Upper lobe of left lung (tissue), 4 donors: ENCODE results near the gene OPCML.

ENCODE experiments used
- EP300 ChIP-seq, 4 donors: sonication (generic); formaldehyde crosslinking; IDR thresholded peaks; one replicate each; pipeline ENCODE4 v1.5.1; 2017; ENCODE audit warnings: antibody characterized with exemption in 4 of 4, control low read depth in 2 of 4
- TF ChIP-seq, protein P1 (sequence below), 6 experiments: fragments of 450-650 bp in 4 of 6; fragments of 200-600 bp in 2 of 6; sonication (generic) in 2 of 6; IDR thresholded peaks; one replicate each; pipeline ENCODE4 v1.5.1; 2016 to 2019; ENCODE audit warnings: antibody characterized with exemption in 6 of 6

DNA sequence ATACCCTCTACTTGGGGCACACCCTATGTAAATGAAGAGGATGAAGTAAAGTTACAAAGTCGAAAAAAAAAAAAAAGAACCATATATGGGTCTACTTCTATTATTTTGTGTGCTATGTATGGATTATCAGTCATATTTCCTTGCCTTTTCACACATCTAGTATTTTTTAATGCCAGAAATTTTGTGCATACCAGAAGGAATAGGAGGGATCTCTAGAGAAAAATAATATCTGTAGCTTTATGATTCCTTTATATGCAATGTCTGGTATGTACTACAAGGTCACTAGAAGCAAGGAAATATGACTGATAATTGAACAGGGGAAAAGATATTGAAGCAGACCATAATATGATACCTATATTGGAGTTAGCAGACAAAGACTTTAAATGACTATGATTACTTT is 713.4 kb downstream of the OPCML start:
- TF ChIP-seq EP300 (IDR thresholded peaks at IDR 0.05) = no peak
- TF ChIP-seq, protein P1, sequence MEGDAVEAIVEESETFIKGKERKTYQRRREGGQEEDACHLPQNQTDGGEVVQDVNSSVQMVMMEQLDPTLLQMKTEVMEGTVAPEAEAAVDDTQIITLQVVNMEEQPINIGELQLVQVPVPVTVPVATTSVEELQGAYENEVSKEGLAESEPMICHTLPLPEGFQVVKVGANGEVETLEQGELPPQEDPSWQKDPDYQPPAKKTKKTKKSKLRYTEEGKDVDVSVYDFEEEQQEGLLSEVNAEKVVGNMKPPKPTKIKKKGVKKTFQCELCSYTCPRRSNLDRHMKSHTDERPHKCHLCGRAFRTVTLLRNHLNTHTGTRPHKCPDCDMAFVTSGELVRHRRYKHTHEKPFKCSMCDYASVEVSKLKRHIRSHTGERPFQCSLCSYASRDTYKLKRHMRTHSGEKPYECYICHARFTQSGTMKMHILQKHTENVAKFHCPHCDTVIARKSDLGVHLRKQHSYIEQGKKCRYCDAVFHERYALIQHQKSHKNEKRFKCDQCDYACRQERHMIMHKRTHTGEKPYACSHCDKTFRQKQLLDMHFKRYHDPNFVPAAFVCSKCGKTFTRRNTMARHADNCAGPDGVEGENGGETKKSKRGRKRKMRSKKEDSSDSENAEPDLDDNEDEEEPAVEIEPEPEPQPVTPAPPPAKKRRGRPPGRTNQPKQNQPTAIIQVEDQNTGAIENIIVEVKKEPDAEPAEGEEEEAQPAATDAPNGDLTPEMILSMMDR (IDR thresholded peaks at IDR 0.05) = no peak
